HG02943 (cell line): Measurements from ENCODE around the gene ETFBKMT.
"Not testable (repeated sequence)": the region's sequence is repeated elsewhere in the genome, so short reads cannot be mapped to it uniquely, and the experiment has no call there.

Source experiments
- ATAC-seq: cut with Tn5 transposase; IDR thresholded peaks from one replicate; pipeline ENCODE4 v1.9.1; 2021; ENCODE audit warnings: mild to moderate bottlenecking, low read depth, moderate library complexity; ENCODE audit not compliant: unreplicated experiment

Gene ETFBKMT

GRCh38 chr12:31714406-31715271 lies 55.2 kb downstream of the ETFBKMT start:
- ATAC-seq: no peak

- no peak for ATAC-seq
These were observed 55.9 kb downstream of the ETFBKMT start for GRCh38 chr12:31715283-31715825.

- ATAC-seq: not testable (repeated sequence)
These were observed 57.5 kb downstream of the ETFBKMT start for GRCh38 chr12:31716998-31717397.

- ATAC-seq: not testable (repeated sequence)
These were observed 59.2 kb downstream of the ETFBKMT start for GRCh38 chr12:31718542-31719198.

- ATAC-seq: no peak
These were observed 63.1 kb downstream of the ETFBKMT start for GRCh38 chr12:31722580-31722979.
